Measurements from ENCODE around the gene TSC2. TPM values are rescaled to one million over a fixed set of nuclear protein-coding genes. Genes with fewer than 3 reads are reported as not detected.
A peak's percentile ranks its signal among the peaks of the same experiment; 100 is the strongest.

Gene TSC2
- total RNA-seq, 1 donor from 2014 or later = 67.9 TPM

DNA sequence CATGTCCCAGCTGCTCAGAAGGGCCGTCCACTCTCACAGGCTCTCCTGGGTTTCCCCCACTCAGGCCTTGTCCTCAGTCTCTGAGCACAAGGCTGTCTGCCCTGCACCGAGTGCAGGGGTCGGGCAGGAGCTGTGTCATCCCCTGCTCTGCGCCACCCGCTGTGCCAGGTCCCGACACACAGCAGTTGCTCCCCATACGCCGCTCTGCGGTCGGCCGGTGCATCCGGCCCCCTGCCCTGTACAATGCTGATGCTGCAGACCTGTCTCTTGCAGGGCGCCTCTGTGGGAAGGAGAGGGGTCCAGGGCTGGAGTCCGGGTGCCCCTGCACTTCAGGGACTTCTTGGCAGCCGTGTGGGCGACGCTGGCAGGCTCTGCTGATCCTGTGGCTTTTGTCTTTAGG lies 6.1 kb downstream of the TSC2 start:
- peaks cover 2% of the 10 kb centered on the region for H3K36me3 ChIP-seq (ENCODE audit: control insufficient read depth, insufficient read depth, low read length)
- TF ChIP-seq, protein P1, sequence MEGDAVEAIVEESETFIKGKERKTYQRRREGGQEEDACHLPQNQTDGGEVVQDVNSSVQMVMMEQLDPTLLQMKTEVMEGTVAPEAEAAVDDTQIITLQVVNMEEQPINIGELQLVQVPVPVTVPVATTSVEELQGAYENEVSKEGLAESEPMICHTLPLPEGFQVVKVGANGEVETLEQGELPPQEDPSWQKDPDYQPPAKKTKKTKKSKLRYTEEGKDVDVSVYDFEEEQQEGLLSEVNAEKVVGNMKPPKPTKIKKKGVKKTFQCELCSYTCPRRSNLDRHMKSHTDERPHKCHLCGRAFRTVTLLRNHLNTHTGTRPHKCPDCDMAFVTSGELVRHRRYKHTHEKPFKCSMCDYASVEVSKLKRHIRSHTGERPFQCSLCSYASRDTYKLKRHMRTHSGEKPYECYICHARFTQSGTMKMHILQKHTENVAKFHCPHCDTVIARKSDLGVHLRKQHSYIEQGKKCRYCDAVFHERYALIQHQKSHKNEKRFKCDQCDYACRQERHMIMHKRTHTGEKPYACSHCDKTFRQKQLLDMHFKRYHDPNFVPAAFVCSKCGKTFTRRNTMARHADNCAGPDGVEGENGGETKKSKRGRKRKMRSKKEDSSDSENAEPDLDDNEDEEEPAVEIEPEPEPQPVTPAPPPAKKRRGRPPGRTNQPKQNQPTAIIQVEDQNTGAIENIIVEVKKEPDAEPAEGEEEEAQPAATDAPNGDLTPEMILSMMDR (IDR thresholded peaks at IDR 0.05; ENCODE audit: insufficient read depth, low read length, poor library complexity, severe bottlenecking) = no peak
- no peak for DNase-seq (ENCODE audit: low read depth)
- H3K27me3 ChIP-seq (ENCODE audit: control insufficient read depth, insufficient read depth, low read length) = no peaks in the 10 kb centered on the region
- no peak overlapping the region for H3K4me3 ChIP-seq (ENCODE audit: low read depth, low read length)

DNA sequence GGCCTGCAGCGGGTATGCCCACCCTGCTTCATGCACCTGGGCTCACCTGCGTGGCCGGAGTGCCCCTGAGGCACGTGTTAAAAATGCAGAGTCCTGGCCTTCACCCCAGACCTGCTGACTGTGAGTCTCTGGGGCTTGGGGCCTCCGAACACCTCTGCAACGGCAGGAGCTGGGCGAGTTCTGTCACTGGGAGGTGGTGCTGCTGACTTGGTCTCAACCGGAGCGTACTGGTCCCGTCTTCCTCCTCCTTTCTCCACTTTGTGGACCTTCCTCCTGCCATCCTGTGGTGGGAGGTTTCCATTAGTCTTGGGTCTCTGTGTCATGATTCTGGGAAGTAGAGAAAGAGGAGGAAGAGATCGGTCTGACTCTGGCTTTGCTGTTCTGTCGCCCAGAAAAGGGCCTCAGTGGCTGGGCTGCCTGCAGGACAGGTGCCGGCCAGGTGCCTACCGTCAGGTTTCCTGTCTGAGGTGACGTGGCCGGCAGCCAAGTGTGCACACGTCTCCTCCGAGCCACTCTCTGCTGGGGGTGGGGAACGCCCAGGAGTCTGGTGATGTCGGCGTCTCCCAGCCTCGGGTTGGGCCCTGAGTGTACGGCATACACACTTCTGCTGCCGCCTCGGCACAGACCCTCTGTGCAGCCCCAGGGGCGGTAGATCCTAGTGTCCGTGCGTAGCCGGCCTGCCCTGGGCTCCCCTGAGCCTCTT lies 6.9 kb downstream of the TSC2 start:
- Histone ChIP-seq H3K27me3 (ENCODE audit: control insufficient read depth, insufficient read depth, low read length) (no peaks in the 10 kb centered on the region), H3K36me3 (ENCODE audit: control insufficient read depth, insufficient read depth, low read length) (peaks cover 2% of the 10 kb centered on the region), H3K4me3 (ENCODE audit: low read depth, low read length) (no peak overlapping the region)
- TF ChIP-seq, protein P1 (IDR thresholded peaks at IDR 0.05; ENCODE audit: insufficient read depth, low read length, poor library complexity, severe bottlenecking) = no peak
- DNase-seq (ENCODE audit: low read depth) = no peak

DNA sequence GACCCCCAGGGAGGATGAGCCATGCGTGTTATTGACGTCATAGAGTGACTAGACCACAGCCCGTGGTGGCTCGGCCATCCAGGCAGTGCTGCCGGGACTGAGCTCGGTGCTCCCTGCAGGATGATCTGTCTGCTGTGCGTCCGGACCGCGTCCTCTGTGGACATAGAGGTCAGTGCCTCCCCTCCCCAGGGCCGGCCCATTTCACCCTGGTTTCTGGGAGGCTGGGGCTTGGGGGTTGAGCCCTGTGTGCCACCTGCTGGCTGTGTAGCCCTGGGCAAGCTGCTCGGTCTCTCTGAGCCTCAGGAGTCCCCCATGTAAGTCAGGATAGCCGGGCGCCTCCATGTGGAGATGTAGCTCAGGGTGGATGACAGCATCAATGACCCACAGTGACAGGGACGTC lies 8.3 kb downstream of the TSC2 start:
- DNase-seq (ENCODE audit: low read depth) = no peak
- no peak overlapping the region for H3K4me3 ChIP-seq (ENCODE audit: low read depth, low read length)
- TF ChIP-seq, protein P1 (IDR thresholded peaks at IDR 0.05; ENCODE audit: insufficient read depth, low read length, poor library complexity, severe bottlenecking) = peak; percentile 1
- peaks cover 2% of the 10 kb centered on the region for H3K36me3 ChIP-seq (ENCODE audit: control insufficient read depth, insufficient read depth, low read length)
- no peaks in the 10 kb centered on the region for H3K27me3 ChIP-seq (ENCODE audit: control insufficient read depth, insufficient read depth, low read length)

DNA sequence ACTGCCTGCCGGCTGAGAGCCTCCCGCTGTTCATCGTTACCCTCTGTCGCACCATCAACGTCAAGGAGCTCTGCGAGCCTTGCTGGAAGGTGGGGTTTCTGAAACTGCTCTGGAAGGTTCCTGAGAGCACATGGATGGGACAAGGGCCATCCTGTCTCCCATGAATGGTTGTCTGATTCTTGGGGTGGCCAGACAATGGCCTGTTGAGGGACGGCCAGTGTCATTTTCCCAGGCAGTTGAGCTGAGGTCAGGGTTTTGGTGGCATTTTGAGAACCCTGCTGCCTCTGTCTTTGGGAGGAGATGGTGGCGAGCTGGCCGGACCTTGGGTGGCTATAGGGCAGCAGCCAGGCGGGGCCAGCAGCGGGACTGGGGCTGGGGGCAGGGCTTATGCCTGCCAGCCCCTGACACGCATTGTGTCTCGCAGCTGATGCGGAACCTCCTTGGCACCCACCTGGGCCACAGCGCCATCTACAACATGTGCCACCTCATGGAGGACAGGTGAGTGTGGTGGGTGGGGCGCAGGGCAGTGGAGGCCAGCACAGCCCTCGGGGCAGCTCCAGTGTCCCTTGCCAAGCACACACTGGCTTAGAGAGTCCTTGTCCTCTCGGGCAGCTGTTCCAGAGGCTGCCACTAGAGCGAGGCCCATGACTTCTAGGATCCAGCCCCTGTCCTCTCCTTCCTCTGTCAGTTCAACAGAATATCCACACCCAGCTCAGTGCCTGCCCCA lies 9.1 kb downstream of the TSC2 start:
- TF ChIP-seq, protein P1 (IDR thresholded peaks at IDR 0.05; ENCODE audit: insufficient read depth, low read length, poor library complexity, severe bottlenecking) = peak; percentile 20
- Histone ChIP-seq H3K36me3 (ENCODE audit: control insufficient read depth, insufficient read depth, low read length) (peaks cover 2% of the 10 kb centered on the region), H3K4me3 (ENCODE audit: low read depth, low read length) (no peak overlapping the region), H3K27me3 (ENCODE audit: control insufficient read depth, insufficient read depth, low read length) (no peaks in the 10 kb centered on the region)
- no peak for DNase-seq (ENCODE audit: low read depth)

DNA sequence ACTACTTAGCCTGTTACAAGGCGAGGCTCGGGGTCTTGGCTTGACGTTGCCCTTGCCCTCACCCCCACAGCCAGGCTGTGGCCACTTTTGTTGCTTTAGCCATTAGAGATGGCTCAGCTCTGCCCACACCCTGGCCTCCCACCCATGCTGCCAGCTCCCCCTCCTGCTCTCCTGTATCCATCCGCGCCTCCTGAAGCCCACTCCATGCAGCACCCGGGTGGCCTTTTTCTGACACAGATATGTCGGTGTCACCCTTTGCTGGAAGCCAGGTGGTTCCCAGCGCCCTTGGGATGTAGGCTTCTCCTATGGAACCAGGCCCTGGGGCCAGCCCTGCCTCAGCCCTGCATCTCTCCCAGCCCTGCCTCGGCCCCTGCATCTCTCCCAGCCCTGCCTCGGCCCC lies 9.7 kb downstream of the TSC2 start:
- TF ChIP-seq, protein P1 (IDR thresholded peaks at IDR 0.05; ENCODE audit: insufficient read depth, low read length, poor library complexity, severe bottlenecking) = no peak
- H3K4me3 ChIP-seq (ENCODE audit: low read depth, low read length) = no peak overlapping the region
- peaks cover 2% of the 10 kb centered on the region for H3K36me3 ChIP-seq (ENCODE audit: control insufficient read depth, insufficient read depth, low read length)
- no peaks in the 10 kb centered on the region for H3K27me3 ChIP-seq (ENCODE audit: control insufficient read depth, insufficient read depth, low read length)
- no peak for DNase-seq (ENCODE audit: low read depth)

All from kidney epithelial cell (primary cell).